Activated CD4-positive, CD25-positive, alpha-beta regulatory T cell treated with anti-CD3 and anti-CD28 coated beads, Interleukin-2, amount 50 U/mL, for 24 hours (primary cell): Measurements from ENCODE around the gene CABCOCO1.
"Not testable (repeated sequence)": the region's sequence is repeated elsewhere in the genome, so short reads cannot be mapped to it uniquely, and the experiment has no call there.

Experiments
- ATAC-seq, 2 donors: fragments of 150-1000 bp; cut with Tn5 transposase; one replicate each; pipeline ENCODE4 v1.10.0; 2021; ENCODE audit warnings: mild to moderate bottlenecking in 1 of 2, moderate library complexity in 1 of 2

CABCOCO1 gene

GRCh38 chr10:61653699-61654098 lies 9.0 kb upstream of the CABCOCO1 start:
- no peak for ATAC-seq

- no peak for ATAC-seq
Observed at GRCh38 chr10:61655335-61655851, 7.3 kb upstream of the CABCOCO1 start.

GRCh38 chr10:61663466-61663865 lies 737 bp downstream of the CABCOCO1 start:
- ATAC-seq: no peak

GRCh38 chr10:61664985-61665384 lies 2.3 kb downstream of the CABCOCO1 start:
- no peak for ATAC-seq

- ATAC-seq: no peak
Observed at GRCh38 chr10:61669161-61669725, 6.5 kb downstream of the CABCOCO1 start.

- ATAC-seq: no peak
Observed at GRCh38 chr10:61669849-61670248, 7.1 kb downstream of the CABCOCO1 start.

- ATAC-seq: no peak
Observed at GRCh38 chr10:61673360-61673759, 10.6 kb downstream of the CABCOCO1 start.

GRCh38 chr10:61682323-61682722 lies 19.6 kb downstream of the CABCOCO1 start:
- ATAC-seq: no peak

GRCh38 chr10:61683319-61683718 lies 20.6 kb downstream of the CABCOCO1 start:
- ATAC-seq: no peak

- no peak for ATAC-seq
Observed at GRCh38 chr10:61684894-61685507, 22.3 kb downstream of the CABCOCO1 start.

GRCh38 chr10:61688551-61689308 lies 26.0 kb downstream of the CABCOCO1 start:
- ATAC-seq: no peak

GRCh38 chr10:61691667-61692066 lies 28.9 kb downstream of the CABCOCO1 start:
- not testable (repeated sequence) for ATAC-seq

- ATAC-seq: no peak
Observed at GRCh38 chr10:61692447-61693010, 29.8 kb downstream of the CABCOCO1 start.

GRCh38 chr10:61698968-61699655 lies 36.4 kb downstream of the CABCOCO1 start:
- no peak for ATAC-seq

GRCh38 chr10:61701055-61701705 lies 38.5 kb downstream of the CABCOCO1 start:
- no peak for ATAC-seq

GRCh38 chr10:61701706-61702105 lies 39.0 kb downstream of the CABCOCO1 start:
- ATAC-seq: no peak

- ATAC-seq: no peak
Observed at GRCh38 chr10:61702584-61702983, 39.9 kb downstream of the CABCOCO1 start.

- ATAC-seq: no peak
Observed at GRCh38 chr10:61705022-61705613, 42.4 kb downstream of the CABCOCO1 start.

- no peak for ATAC-seq
Observed at GRCh38 chr10:61708846-61709245, 46.1 kb downstream of the CABCOCO1 start.

- ATAC-seq: not testable (repeated sequence)
Observed at GRCh38 chr10:61712105-61712504, 49.4 kb downstream of the CABCOCO1 start.

GRCh38 chr10:61719475-61719874 lies 56.7 kb downstream of the CABCOCO1 start:
- ATAC-seq: not testable (repeated sequence)

GRCh38 chr10:61719906-61720305 lies 57.2 kb downstream of the CABCOCO1 start:
- ATAC-seq: no peak
